Caco-2 (cell line): Measurements from ENCODE around the gene RTP1. TPM values are rescaled to one million over a fixed set of nuclear protein-coding genes. Genes with fewer than 3 reads are reported as not detected.

Source experiments
- BruUV-seq: library from RNA; stranded (reverse); fragments of 400-500 nt; replicated peaks from 2 replicates; lab custom pipeline; 2021; lab: Mats Ljungman, UMichigan
- CTCF ChIA-PET: fragments of 300-600 bp; sonication (Branson Sonifier 250); formaldehyde crosslinking; loops from one replicate; lab custom pipeline; 2022; ENCODE audit warnings: antibody characterized with exemption; lab: Charles Lee
- POLR2A ChIA-PET: fragments of 300-600 bp; sonication (Branson Sonifier 250); formaldehyde crosslinking; loops from one replicate; lab custom pipeline; 2022; ENCODE audit warnings: antibody characterized with exemption; lab: Charles Lee
- DNase-seq, 2 experiments: peaks; one replicate each; pipeline versions ENCODE4 v3.0.0 to v3.0.0-alpha.2; 2020 to 2022
- H3K27me3 ChIP-seq: replicated peaks from 2 replicates; pipeline ENCODE4 v1.6.0; 2011; ENCODE audit warnings: low read length; ENCODE audit not compliant: control insufficient read depth, insufficient read depth
- H3K36me3 ChIP-seq: 2 replicates; pipeline ENCODE4 v1.5.1; 2011; ENCODE audit warnings: low read length; ENCODE audit not compliant: control insufficient read depth, insufficient read depth
- H3K4me1 ChIP-seq: fragments of 250-450 bp; sonication (Bioruptor Pico); 2 replicates; pipeline ENCODE4 v1.5.1; 2020; ENCODE audit warnings: mild to moderate bottlenecking
- H3K4me3 ChIP-seq: 2 replicates; pipeline ENCODE4 v1.5.1; 2011; ENCODE audit warnings: low read depth, mild to moderate bottlenecking, control low read depth, low read length
- H3K9me3 ChIP-seq: fragments of 250-450 bp; sonication (Bioruptor Pico); 2 replicates; pipeline ENCODE4 v1.5.1; 2020; ENCODE audit warnings: mild to moderate bottlenecking, moderate library complexity
- H3K27ac Mint-ChIP-seq: one replicate; pipeline ENCODE4 v1.8.0; 2022; ENCODE audit warnings: mixed read lengths; ENCODE audit not compliant: unreplicated experiment
- H3K27me3 Mint-ChIP-seq: one replicate; pipeline ENCODE4 v1.8.0; 2022; ENCODE audit warnings: mixed read lengths; ENCODE audit not compliant: insufficient read depth, unreplicated experiment
- H3K36me3 Mint-ChIP-seq: one replicate; pipeline ENCODE4 v1.8.0; 2022; ENCODE audit warnings: mild to moderate bottlenecking, mixed read lengths; ENCODE audit not compliant: insufficient read depth, unreplicated experiment
- H3K4me1 Mint-ChIP-seq: one replicate; pipeline ENCODE4 v1.8.0; 2022; ENCODE audit warnings: low read depth, mixed read lengths; ENCODE audit not compliant: unreplicated experiment
- H3K4me3 Mint-ChIP-seq: one replicate; pipeline ENCODE4 v1.8.0; 2022; ENCODE audit warnings: mild to moderate bottlenecking, moderate library complexity, mixed read lengths; ENCODE audit not compliant: unreplicated experiment
- H3K9me3 Mint-ChIP-seq: one replicate; pipeline ENCODE4 v1.8.0; 2022; ENCODE audit warnings: mixed read lengths; ENCODE audit not compliant: unreplicated experiment
- intact Hi-C: fragments of 100-400 bp; cut with micrococcal nuclease; formaldehyde crosslinking; loops from one replicate; pipeline ENCODE4 v1.10.0; 2022; ENCODE audit not compliant: unreplicated experiment
- total RNA-seq: library from RNA; stranded (reverse); gene quantifications from 2 replicates; pipeline ENCODE4 v1.2.3, GENCODE V29; 2022
- TF ChIP-seq, protein P1 (sequence below), 2 experiments: fragments of 200-600 bp in 1 of 2; IDR thresholded peaks; 1 replicate in 1 of 2; 2 replicates in 1 of 2; pipeline versions ENCODE4 v1.5.1 to v1.8.0; 2011 to 2022; ENCODE audit warnings: antibody characterized with exemption in 1 of 2, control low read depth in 1 of 2, inconsistent platforms in 1 of 2, low read depth in 1 of 2, low read length in 1 of 2, mild to moderate bottlenecking in 1 of 2, moderate library complexity in 1 of 2; ENCODE audit not compliant: insufficient read depth in 1 of 2, severe bottlenecking in 1 of 2, unreplicated experiment in 1 of 2

The RTP1 gene
- total RNA-seq, 1 experiment from 2014 or later, result not detected

DNA sequence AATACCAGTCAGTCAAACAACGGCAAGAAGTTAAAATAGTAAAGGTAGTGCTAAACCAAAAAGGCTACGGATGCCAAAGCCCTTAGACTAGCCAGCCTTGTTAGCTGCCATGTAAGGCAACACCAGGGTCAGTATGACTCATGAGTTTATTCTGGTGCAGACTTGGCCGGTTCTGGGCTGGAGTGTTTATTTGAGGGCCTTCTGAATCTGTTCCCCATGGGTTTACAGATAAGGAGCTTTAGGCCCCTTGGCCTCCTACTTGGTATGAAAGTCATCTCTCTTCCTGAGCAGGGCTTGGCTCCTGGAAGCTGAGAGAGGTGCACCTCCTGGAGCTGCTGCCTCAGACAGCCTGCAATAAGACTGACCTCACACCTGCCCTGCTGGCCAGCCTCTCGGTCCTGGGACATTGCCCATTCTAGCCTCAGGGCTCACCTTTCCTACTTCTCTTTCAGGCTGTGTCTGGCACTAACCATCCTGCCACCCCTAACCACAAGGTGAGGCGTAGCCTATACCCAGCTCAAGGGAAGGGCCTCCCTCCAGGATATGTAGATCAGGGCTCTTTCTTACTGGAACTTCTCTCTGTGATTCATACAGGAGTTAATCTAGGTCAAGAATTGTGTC is 10.4 kb upstream of the RTP1 start:
- Mint-ChIP-seq H3K9me3 (no peaks in the 10 kb centered on the region), H3K4me1 (peaks cover 13% of the 10 kb centered on the region), H3K36me3 (no peaks in the 10 kb centered on the region), H3K27me3 (no peaks in the 10 kb centered on the region), H3K4me3 (no peak overlapping the region), H3K27ac (no peak overlapping the region)
- TF ChIP-seq, protein P1, sequence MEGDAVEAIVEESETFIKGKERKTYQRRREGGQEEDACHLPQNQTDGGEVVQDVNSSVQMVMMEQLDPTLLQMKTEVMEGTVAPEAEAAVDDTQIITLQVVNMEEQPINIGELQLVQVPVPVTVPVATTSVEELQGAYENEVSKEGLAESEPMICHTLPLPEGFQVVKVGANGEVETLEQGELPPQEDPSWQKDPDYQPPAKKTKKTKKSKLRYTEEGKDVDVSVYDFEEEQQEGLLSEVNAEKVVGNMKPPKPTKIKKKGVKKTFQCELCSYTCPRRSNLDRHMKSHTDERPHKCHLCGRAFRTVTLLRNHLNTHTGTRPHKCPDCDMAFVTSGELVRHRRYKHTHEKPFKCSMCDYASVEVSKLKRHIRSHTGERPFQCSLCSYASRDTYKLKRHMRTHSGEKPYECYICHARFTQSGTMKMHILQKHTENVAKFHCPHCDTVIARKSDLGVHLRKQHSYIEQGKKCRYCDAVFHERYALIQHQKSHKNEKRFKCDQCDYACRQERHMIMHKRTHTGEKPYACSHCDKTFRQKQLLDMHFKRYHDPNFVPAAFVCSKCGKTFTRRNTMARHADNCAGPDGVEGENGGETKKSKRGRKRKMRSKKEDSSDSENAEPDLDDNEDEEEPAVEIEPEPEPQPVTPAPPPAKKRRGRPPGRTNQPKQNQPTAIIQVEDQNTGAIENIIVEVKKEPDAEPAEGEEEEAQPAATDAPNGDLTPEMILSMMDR (IDR thresholded peaks at IDR 0.05; ENCODE audit: insufficient read depth in 1 of 2, low read depth in 1 of 2, low read length in 1 of 2, severe bottlenecking in 1 of 2, unreplicated experiment in 1 of 2), result no peak
- Histone ChIP-seq H3K4me3 (no peak overlapping the region), H3K9me3 (no peaks in the 10 kb centered on the region), H3K4me1 (peaks cover 26% of the 10 kb centered on the region), H3K36me3 (no peaks in the 10 kb centered on the region), H3K27me3 (no peaks in the 10 kb centered on the region)
- ChIA-PET POLR2A (no interaction called here), CTCF (interaction anchor here (1.4 to 1.6 kb wide), 2 partner anchors 22 to 493 kb away, joined by 4 to 6 read pairs; no protein-coding TSS in a partner anchor)
- intact Hi-C loops, result no loop called here
- DNase-seq, result peak; percentile 9 to 55
- BruUV-seq, result no TSS peak

DNA sequence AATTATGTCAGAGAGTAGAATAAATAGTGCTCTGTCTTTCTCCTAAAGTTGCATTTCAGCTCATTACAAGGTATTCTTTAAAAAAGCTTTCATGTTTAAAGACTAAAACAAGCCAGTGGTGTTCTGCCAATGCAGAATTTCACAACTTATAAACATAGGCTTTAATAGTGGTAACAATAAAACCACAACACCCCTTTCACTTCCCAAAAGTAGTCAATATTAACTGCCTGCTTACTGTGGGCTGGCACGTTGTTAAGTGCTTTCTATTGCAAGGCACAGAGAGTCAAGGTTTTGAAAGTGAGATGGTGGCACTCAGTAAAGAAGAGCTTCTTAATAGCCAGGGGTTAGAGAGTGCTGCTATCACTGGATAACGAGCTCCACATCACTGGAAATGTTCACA is 8.4 kb upstream of the RTP1 start:
- intact Hi-C loops, result no loop called here
- no peaks in the 10 kb centered on the region for H3K27me3 ChIP-seq
- POLR2A ChIA-PET, result no interaction called here
- CTCF ChIA-PET, result interaction anchor here (0.5 to 1.4 kb wide), 2 partner anchors 340 to 1698 kb away, joined by 3 to 4 read pairs; no protein-coding TSS in a partner anchor
- peaks cover 13% of the 10 kb centered on the region for H3K4me1 Mint-ChIP-seq
- no TSS peak for BruUV-seq
- H3K9me3 ChIP-seq, result no peaks in the 10 kb centered on the region
- H3K36me3 ChIP-seq, result no peaks in the 10 kb centered on the region
- H3K27me3 Mint-ChIP-seq, result peaks cover 2% of the 10 kb centered on the region
- H3K9me3 Mint-ChIP-seq, result no peaks in the 10 kb centered on the region
- TF ChIP-seq, protein P1 (IDR thresholded peaks at IDR 0.05; ENCODE audit: insufficient read depth in 1 of 2, low read depth in 1 of 2, low read length in 1 of 2, severe bottlenecking in 1 of 2, unreplicated experiment in 1 of 2), result no peak
- H3K27ac Mint-ChIP-seq, result no peak overlapping the region
- H3K4me3 ChIP-seq, result no peak overlapping the region
- DNase-seq, result no peak
- H3K4me1 ChIP-seq, result peaks cover 17% of the 10 kb centered on the region
- H3K36me3 Mint-ChIP-seq, result no peaks in the 10 kb centered on the region
- no peak overlapping the region for H3K4me3 Mint-ChIP-seq

GRCh38 chr3:187191271-187191670 is 6.0 kb upstream of the RTP1 start:
- Histone ChIP-seq H3K4me1 (peaks cover 13% of the 10 kb centered on the region), H3K27me3 (no peaks in the 10 kb centered on the region), H3K9me3 (no peaks in the 10 kb centered on the region), H3K4me3 (no peak overlapping the region), H3K36me3 (no peaks in the 10 kb centered on the region)
- Mint-ChIP-seq H3K4me1 (peaks cover 13% of the 10 kb centered on the region), H3K36me3 (no peaks in the 10 kb centered on the region), H3K4me3 (no peak overlapping the region), H3K27ac (no peak overlapping the region), H3K27me3 (peaks cover 2% of the 10 kb centered on the region), H3K9me3 (no peaks in the 10 kb centered on the region)
- ChIA-PET POLR2A (no interaction called here), CTCF (no interaction called here)
- no peak for DNase-seq
- TF ChIP-seq, protein P1 (IDR thresholded peaks at IDR 0.05; ENCODE audit: insufficient read depth in 1 of 2, low read depth in 1 of 2, low read length in 1 of 2, severe bottlenecking in 1 of 2, unreplicated experiment in 1 of 2), result no peak
- intact Hi-C loops, result no loop called here
- no TSS peak for BruUV-seq
